GM23338 (cell line): ENCODE data around the gene ITPR2. TPM values are rescaled to one million over a fixed set of nuclear protein-coding genes. Genes with fewer than 3 reads are reported as not detected.

ENCODE experiments used
- ATAC-seq: fragments of 200-7000 bp; cut with Tn5 transposase; 3 replicates; pipeline ENCODE4 v1.9.1; 2020
- DNase-seq: peaks from one replicate; pipeline ENCODE4 v3.0.0-alpha.2; 2015; ENCODE audit warnings: low spot score
- H2AFZ ChIP-seq: fragments of 200-600 bp; sonication (generic); 2 replicates; pipeline ENCODE4 v1.8.0; 2016; ENCODE audit warnings: antibody characterized with exemption, mild to moderate bottlenecking, moderate library complexity
- H3F3A ChIP-seq: fragments of 200-600 bp; sonication (generic); replicated peaks from 2 replicates; pipeline ENCODE4 v1.8.0; 2017; ENCODE audit warnings: antibody characterized with exemption, mixed run types, low read depth
- H3K27ac ChIP-seq: fragments of 200-600 bp; sonication (generic); 2 replicates; pipeline ENCODE4 v1.6.1; 2016; ENCODE audit warnings: low read depth
- H3K27me3 ChIP-seq: fragments of 200-600 bp; sonication (generic); 2 replicates; pipeline ENCODE4 v1.8.0; 2016; ENCODE audit warnings: mild to moderate bottlenecking, mixed run types, moderate library complexity; ENCODE audit not compliant: insufficient read depth
- H3K36me3 ChIP-seq: fragments of 200-600 bp; sonication (generic); 2 replicates; pipeline ENCODE4 v1.8.0; 2016; ENCODE audit warnings: mild to moderate bottlenecking; ENCODE audit not compliant: insufficient read depth
- H3K4me1 ChIP-seq: fragments of 200-600 bp; sonication (generic); 2 replicates; pipeline ENCODE4 v1.8.0; 2016; ENCODE audit warnings: mild to moderate bottlenecking, moderate library complexity; ENCODE audit not compliant: insufficient read depth
- H3K4me2 ChIP-seq: fragments of 200-600 bp; sonication (generic); 2 replicates; pipeline ENCODE4 v1.7.1; 2017; ENCODE audit warnings: mixed run types
- H3K4me3 ChIP-seq: fragments of 200-600 bp; sonication (generic); 2 replicates; pipeline ENCODE4 v1.6.1; 2016; ENCODE audit warnings: mixed run types
- H3K79me2 ChIP-seq: fragments of 200-600 bp; sonication (generic); replicated peaks from 2 replicates; pipeline ENCODE4 v1.8.0; 2017; ENCODE audit warnings: mild to moderate bottlenecking; ENCODE audit not compliant: insufficient read depth
- H3K9me2 ChIP-seq: fragments of 200-600 bp; sonication (generic); 2 replicates; pipeline ENCODE4 v1.8.0; 2017; ENCODE audit not compliant: insufficient read depth
- H4K20me1 ChIP-seq: fragments of 200-600 bp; sonication (generic); replicated peaks from 2 replicates; pipeline ENCODE4 v1.8.0; 2017; ENCODE audit warnings: mild to moderate bottlenecking; ENCODE audit not compliant: insufficient read depth
- H3K27ac Mint-ChIP-seq: 2 replicates; pipeline ENCODE4 v1.8.0; 2020; ENCODE audit warnings: inconsistent platforms, mild to moderate bottlenecking, moderate library complexity, mixed read lengths
- H3K27me3 Mint-ChIP-seq: 3 replicates; pipeline ENCODE4 v1.8.0; 2022; ENCODE audit warnings: low read depth, mild to moderate bottlenecking, moderate library complexity, mixed read lengths, inconsistent platforms; ENCODE audit not compliant: insufficient read depth, poor library complexity
- H3K36me3 Mint-ChIP-seq: 3 replicates; pipeline ENCODE4 v1.8.0; 2021; ENCODE audit warnings: low read depth, mild to moderate bottlenecking, inconsistent platforms, moderate library complexity, mixed read lengths
- H3K4me1 Mint-ChIP-seq: 3 replicates; pipeline ENCODE4 v1.8.0; 2020; ENCODE audit warnings: mild to moderate bottlenecking, inconsistent platforms, mixed read lengths
- H3K4me3 Mint-ChIP-seq: 3 replicates; pipeline ENCODE4 v1.8.0; 2021; ENCODE audit warnings: moderate library complexity, mild to moderate bottlenecking, inconsistent platforms, mixed read lengths
- H3K9me3 Mint-ChIP-seq: 3 replicates; pipeline ENCODE4 v1.8.0; 2020; ENCODE audit warnings: moderate library complexity, mild to moderate bottlenecking, inconsistent platforms, mixed read lengths
- CREB1 ChIP-seq: fragments of 250-450 bp; sonication (Bioruptor Pico); IDR thresholded peaks from 2 replicates; pipeline ENCODE4 v1.5.0; 2020; ENCODE audit warnings: low read depth, mild to moderate bottlenecking, moderate library complexity
- EZH2 ChIP-seq: fragments of 200-600 bp; sonication (generic); IDR thresholded peaks from one replicate; pipeline ENCODE4 v1.8.0; 2017; ENCODE audit warnings: antibody characterized with exemption, mild to moderate bottlenecking, low read depth; ENCODE audit not compliant: unreplicated experiment
- NANOG ChIP-seq: IDR thresholded peaks from 2 replicates; pipeline ENCODE4 v1.6.1; 2016; ENCODE audit warnings: antibody characterized with exemption, borderline replicate concordance
- POLR2AphosphoS5 ChIP-seq: IDR thresholded peaks from 2 replicates; pipeline ENCODE4 v1.6.1; 2016; ENCODE audit warnings: antibody characterized with exemption, low read depth
- STAT1 ChIP-seq: IDR thresholded peaks from one replicate; pipeline ENCODE4 v1.6.1; 2016; ENCODE audit warnings: antibody characterized with exemption; ENCODE audit not compliant: unreplicated experiment
- ZNF114 ChIP-seq: fragments of 250-450 bp; sonication (Bioruptor Pico); IDR thresholded peaks from 2 replicates; pipeline ENCODE4 v1.5.0; 2020; ENCODE audit warnings: mild to moderate bottlenecking, moderate library complexity
- ZNF331 ChIP-seq: fragments of 250-450 bp; sonication (Bioruptor Pico); IDR thresholded peaks from 2 replicates; pipeline ENCODE4 v1.5.0; 2020; ENCODE audit warnings: low read depth, mild to moderate bottlenecking, moderate library complexity
- polyA plus RNA-seq: library from polyadenylated mRNA; unstranded; fragments of >200 nt; fragmentation: Nextera tagmentation; extraction: Ambion mirVana; gene quantifications from 2 replicates; pipeline ENCODE4 v1.2.1, GENCODE V29; 2016
- total RNA-seq: library from RNA; depleted of rRNA; stranded (reverse); fragments of >200 nt; shearing (Covaris generic); gene quantifications from 2 replicates; pipeline ENCODE4 v1.2.3, GENCODE V29; 2014
- TF ChIP-seq, protein P1 (sequence below): IDR thresholded peaks from one replicate; pipeline ENCODE4 v1.6.1; 2018; ENCODE audit warnings: antibody characterized with exemption; ENCODE audit not compliant: unreplicated experiment
- TF ChIP-seq, protein P2 (sequence below): IDR thresholded peaks from 2 replicates; pipeline ENCODE4 v1.6.1; 2016; ENCODE audit warnings: antibody characterized with exemption

Gene ITPR2
- total and polyA plus RNA-seq, 2 experiments from 2014 or later = 44.5 to 65.2 TPM

DNA sequence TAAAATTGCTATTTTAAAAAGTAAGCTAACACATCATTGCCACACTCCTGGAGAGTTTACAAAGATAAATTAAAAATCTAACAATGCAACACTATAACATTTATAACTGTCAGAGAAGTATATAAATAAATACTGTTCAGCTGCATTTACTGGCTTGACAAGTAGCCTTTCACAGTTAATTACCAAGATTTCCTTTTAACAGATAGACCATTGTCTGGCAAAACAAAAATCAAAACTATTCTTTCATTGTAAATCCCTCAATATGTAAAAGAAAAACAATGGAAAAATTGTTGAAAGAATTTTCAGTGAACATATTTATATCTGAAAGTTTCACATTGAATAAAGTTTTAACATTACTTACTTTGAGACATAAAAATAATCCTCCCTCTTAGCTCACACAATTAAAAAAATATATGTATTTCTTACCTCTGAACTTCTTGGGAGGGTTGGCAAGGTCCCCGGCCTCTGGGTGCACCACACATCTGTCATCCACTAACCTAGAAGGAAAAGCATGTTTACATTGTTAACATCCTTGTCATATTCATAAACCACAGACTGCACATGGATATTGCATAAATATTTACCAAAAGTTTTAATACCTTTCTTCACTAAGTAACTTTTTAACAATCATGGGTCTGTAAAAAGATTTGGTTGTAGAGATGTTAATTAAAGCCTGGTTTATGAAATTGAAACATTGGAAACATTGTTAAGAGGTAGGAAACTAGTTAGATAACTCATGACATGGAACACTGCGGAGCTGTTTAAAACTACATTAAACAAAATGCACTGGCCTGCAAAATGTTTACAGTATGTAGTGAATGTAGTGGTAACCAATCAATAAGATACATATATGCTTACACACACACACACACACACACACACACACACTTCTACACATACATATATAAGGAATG, 43.0 kb downstream of the ITPR2 start:
- H3K27me3 ChIP-seq = no peaks in the 10 kb centered on the region
- H3F3A ChIP-seq = no peaks in the 10 kb centered on the region
- H4K20me1 ChIP-seq = no peaks in the 10 kb centered on the region; the same call in 1 of the 2 replicates
- Mint-ChIP-seq H3K9me3 (peaks cover 8% of the 10 kb centered on the region), H3K36me3 (peaks cover 33% of the 10 kb centered on the region), H3K27me3 (peaks cover 2% of the 10 kb centered on the region), H3K4me1 (peaks cover 10% of the 10 kb centered on the region), H3K4me3 (no peak overlapping the region), H3K27ac (no peak overlapping the region)
- no peak overlapping the region for H3K4me2 ChIP-seq
- H3K27ac ChIP-seq = no peak overlapping the region
- H3K4me3 ChIP-seq = no peak overlapping the region
- DNase-seq (no peak), ATAC-seq (no peak)
- H3K79me2 ChIP-seq = peaks cover 21% of the 10 kb centered on the region
- H3K9me2 ChIP-seq = no peaks in the 10 kb centered on the region
- no peak overlapping the region for H2AFZ ChIP-seq
- TF ChIP-seq EZH2 (no peak), STAT1 (no peak), ZNF331 (no peak)
- peaks cover 3% of the 10 kb centered on the region; the same call in 1 of the 2 replicates for H3K4me1 ChIP-seq
- H3K36me3 ChIP-seq = no peaks in the 10 kb centered on the region; the same call in none of the 2 replicates

DNA sequence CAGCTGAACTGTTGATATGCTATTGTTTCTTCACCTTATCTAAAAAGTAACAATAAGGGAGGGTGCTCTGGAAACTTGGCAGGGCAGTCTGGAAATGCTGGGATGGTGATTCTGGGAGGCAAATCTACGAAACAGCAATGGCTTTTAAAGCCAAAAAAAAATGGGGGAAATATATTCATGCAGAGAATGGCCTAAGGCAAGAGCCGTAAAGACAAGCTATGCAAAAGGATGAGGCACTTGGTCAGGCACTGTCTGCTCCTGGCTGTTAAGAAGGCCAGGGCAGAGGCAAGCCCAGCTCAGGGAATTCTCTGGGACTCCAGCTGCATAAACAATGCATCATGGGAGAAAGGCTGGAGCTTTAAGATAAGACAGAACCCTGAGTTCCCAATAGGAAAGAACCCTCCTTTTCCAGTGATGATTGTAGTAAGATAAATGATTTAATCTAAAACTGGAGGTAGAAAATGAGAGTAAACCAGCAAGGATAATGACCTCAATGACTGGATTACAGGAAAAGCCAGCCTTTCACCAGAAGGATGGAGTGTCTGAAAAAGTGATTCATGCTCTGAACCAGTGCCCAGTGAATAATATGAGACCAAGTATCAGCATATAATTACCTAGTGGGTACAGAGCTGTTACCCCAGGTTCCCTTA, 46.0 kb downstream of the ITPR2 start:
- Histone ChIP-seq H3K27ac (no peak overlapping the region), H3K79me2 (peaks cover 4% of the 10 kb centered on the region; the same call in 1 of the 2 replicates), H3K36me3 (no peaks in the 10 kb centered on the region; the same call in none of the 2 replicates), H2AFZ (no peak overlapping the region), H4K20me1 (no peaks in the 10 kb centered on the region), H3K9me2 (0 out of 2 replicates have a peak, but pooled peaks cover 7% of the 10 kb centered on the region), H3K4me3 (no peak overlapping the region), H3K4me1 (no peaks in the 10 kb centered on the region), H3F3A (no peaks in the 10 kb centered on the region), H3K4me2 (no peak overlapping the region), H3K27me3 (no peaks in the 10 kb centered on the region)
- peaks cover 2% of the 10 kb centered on the region for H3K27me3 Mint-ChIP-seq
- H3K4me3 Mint-ChIP-seq = no peak overlapping the region
- ATAC-seq (no peak), DNase-seq (no peak)
- peaks cover 58% of the 10 kb centered on the region for H3K36me3 Mint-ChIP-seq
- peaks cover 4% of the 10 kb centered on the region for H3K4me1 Mint-ChIP-seq
- H3K27ac Mint-ChIP-seq = no peak overlapping the region
- peaks cover 19% of the 10 kb centered on the region for H3K9me3 Mint-ChIP-seq
- TF ChIP-seq POLR2AphosphoS5 (no peak), NANOG (no peak), EZH2 (no peak), STAT1 (no peak), CREB1 (CRISPR knock-in tag) (no peak), ZNF331 (no peak), ZNF114 (CRISPR knock-in tag) (no peak)
- TF ChIP-seq, protein P1, sequence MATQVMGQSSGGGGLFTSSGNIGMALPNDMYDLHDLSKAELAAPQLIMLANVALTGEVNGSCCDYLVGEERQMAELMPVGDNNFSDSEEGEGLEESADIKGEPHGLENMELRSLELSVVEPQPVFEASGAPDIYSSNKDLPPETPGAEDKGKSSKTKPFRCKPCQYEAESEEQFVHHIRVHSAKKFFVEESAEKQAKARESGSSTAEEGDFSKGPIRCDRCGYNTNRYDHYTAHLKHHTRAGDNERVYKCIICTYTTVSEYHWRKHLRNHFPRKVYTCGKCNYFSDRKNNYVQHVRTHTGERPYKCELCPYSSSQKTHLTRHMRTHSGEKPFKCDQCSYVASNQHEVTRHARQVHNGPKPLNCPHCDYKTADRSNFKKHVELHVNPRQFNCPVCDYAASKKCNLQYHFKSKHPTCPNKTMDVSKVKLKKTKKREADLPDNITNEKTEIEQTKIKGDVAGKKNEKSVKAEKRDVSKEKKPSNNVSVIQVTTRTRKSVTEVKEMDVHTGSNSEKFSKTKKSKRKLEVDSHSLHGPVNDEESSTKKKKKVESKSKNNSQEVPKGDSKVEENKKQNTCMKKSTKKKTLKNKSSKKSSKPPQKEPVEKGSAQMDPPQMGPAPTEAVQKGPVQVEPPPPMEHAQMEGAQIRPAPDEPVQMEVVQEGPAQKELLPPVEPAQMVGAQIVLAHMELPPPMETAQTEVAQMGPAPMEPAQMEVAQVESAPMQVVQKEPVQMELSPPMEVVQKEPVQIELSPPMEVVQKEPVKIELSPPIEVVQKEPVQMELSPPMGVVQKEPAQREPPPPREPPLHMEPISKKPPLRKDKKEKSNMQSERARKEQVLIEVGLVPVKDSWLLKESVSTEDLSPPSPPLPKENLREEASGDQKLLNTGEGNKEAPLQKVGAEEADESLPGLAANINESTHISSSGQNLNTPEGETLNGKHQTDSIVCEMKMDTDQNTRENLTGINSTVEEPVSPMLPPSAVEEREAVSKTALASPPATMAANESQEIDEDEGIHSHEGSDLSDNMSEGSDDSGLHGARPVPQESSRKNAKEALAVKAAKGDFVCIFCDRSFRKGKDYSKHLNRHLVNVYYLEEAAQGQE = no peak
- TF ChIP-seq, protein P2, sequence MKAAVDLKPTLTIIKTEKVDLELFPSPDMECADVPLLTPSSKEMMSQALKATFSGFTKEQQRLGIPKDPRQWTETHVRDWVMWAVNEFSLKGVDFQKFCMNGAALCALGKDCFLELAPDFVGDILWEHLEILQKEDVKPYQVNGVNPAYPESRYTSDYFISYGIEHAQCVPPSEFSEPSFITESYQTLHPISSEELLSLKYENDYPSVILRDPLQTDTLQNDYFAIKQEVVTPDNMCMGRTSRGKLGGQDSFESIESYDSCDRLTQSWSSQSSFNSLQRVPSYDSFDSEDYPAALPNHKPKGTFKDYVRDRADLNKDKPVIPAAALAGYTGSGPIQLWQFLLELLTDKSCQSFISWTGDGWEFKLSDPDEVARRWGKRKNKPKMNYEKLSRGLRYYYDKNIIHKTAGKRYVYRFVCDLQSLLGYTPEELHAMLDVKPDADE = no peak
